Suprapubic skin (tissue), 2 donors: ENCODE results near the gene PLEKHG3.

Experiments used
- EP300 ChIP-seq: sonication (generic); formaldehyde crosslinking; IDR thresholded peaks from one replicate; pipeline ENCODE4 v1.6.1; 2017; ENCODE audit warnings: antibody characterized with exemption
- POLR2A ChIP-seq, 2 donors: fragments of 450-650 bp; IDR thresholded peaks; one replicate each; pipeline ENCODE4 v1.6.1; 2017; ENCODE audit warnings: antibody characterized with exemption in 2 of 2, mild to moderate bottlenecking in 2 of 2, moderate library complexity in 2 of 2

- TF ChIP-seq POLR2A (IDR thresholded peaks at IDR 0.05) (no peak), EP300 (no peak)
Observed at GRCh38 chr14:64774272-64774671, 70.0 kb downstream of the PLEKHG3 start.
